ENCODE results near the gene LDLRAD4.

The LDLRAD4 gene

GRCh38 chr18:13309031-13309747, 90.6 kb downstream of the LDLRAD4 start:
- DNase-seq (ENCODE audit: low spot score) = no peak

GRCh38 chr18:13309748-13310670, 91.4 kb downstream of the LDLRAD4 start:
- DNase-seq (ENCODE audit: low spot score) = no peak

DNA sequence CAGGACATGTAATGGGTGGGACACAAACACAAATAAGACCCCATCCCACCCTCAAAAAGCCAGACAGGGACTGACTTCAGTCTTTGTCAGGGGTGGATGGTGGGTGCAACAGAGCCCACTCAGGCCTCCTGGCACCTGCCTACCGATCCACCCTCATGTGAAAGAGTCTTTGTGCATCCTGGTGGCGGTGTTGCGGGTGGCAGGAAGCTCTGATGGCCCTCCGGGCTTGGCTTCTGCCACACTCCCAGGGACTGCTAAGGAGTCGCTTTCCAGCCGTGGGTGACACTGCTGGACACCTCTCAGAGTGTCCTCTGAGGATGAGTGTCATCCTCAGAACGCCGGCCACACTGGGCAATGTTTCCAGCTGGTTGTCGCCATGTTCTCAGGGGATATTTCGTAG, 92.6 kb downstream of the LDLRAD4 start:
- DNase-seq (ENCODE audit: low spot score) = no peak

GRCh38 chr18:13312515-13312914, 94.0 kb downstream of the LDLRAD4 start:
- DNase-seq (ENCODE audit: low spot score) = no peak

- DNase-seq (ENCODE audit: low spot score) = no peak
These were observed 94.6 kb downstream of the LDLRAD4 start for GRCh38 chr18:13313006-13313686.

- DNase-seq (ENCODE audit: low spot score) = no peak
These were observed 96.4 kb downstream of the LDLRAD4 start for GRCh38 chr18:13315000-13315399.

DNA sequence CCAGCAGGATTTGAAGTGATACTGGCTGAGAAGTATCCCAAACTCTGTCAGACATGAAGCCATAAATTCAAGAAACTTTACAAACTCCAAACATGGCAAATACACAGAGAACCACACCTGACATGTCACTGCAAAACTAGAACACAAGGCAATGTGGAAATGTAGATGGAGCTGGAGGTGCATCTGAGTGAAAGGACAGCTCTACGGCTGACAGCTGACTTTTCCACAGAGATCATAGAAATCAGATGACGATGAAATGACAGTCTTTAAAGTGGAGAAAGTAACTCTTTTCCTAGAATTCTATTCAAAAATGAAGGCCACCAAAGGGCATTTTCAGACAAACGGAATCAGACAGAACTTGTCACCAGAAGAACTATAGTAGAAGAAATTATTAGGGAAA, 97.5 kb downstream of the LDLRAD4 start:
- DNase-seq (ENCODE audit: low spot score) = no peak

DNA sequence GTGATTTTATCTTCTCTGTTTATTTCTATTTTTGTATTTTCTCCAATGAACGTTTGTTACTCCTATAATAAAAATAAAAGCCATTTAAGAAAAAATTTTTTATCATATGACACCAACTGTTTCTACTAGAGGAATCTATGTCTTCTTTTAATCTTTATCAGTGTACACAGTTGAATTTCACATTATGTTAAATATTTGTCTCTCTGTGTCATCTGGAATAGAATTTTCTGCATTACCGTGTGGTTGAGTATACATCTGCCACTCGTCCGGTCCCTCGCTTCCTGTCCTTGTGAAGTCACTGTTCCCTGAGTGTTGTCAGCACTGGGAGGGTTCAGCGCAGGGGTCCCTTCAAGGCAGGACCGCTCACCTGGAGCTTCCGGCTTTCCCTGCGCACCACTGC, 99.2 kb downstream of the LDLRAD4 start:
- DNase-seq (ENCODE audit: low spot score) = no peak

GRCh38 chr18:13318731-13319501, 100.4 kb downstream of the LDLRAD4 start:
- DNase-seq (ENCODE audit: low spot score) = no peak

DNA sequence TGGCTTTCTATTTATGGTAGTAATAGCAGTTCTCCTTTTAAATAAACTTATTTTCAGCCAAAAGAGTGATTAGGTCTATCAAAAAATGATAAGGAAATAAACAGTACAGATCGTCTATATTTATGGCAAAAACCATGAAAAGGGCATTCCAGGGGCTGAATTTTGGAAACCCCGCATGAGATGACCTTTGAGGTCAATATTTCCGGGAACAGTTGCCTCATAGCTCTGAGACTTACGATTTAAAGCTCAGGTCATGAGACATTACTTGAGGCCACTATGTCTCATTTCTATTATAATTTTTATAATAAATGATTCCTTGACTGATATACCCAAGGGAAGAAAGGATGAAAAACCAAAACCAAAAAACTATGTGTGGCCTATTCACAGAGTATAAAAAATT, 101.1 kb downstream of the LDLRAD4 start:
- no peak for DNase-seq (ENCODE audit: low spot score)

- no peak for DNase-seq (ENCODE audit: low spot score)
These were observed 101.5 kb downstream of the LDLRAD4 start for GRCh38 chr18:13320096-13320495.

DNA sequence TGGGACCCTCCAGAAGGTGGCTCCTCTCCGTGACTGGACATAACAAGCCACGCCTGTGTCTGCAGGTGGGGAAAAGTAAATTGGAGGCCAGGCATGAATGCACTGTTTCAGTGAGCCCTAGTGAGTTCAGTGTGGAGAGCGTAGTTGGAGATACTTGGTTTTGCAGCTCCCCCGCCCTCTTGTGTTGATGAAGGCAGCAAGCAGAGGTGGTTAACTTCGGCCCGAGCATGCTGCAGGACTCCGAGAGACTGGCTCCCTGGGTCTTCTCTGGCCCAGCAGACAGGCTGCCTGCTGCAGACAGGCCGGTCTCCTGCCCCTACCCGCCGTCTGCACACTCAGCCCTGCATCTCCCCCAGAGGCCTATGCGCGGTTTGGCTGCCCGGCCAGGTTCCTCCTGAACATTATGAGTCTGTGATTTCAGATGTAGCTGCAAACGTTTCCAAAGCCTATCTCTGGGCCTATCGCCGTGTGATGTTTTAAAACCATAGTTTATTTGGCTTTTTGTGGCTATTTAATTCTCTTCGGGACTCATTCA, 102.4 kb downstream of the LDLRAD4 start:
- no peak for DNase-seq (ENCODE audit: low spot score)

DNA sequence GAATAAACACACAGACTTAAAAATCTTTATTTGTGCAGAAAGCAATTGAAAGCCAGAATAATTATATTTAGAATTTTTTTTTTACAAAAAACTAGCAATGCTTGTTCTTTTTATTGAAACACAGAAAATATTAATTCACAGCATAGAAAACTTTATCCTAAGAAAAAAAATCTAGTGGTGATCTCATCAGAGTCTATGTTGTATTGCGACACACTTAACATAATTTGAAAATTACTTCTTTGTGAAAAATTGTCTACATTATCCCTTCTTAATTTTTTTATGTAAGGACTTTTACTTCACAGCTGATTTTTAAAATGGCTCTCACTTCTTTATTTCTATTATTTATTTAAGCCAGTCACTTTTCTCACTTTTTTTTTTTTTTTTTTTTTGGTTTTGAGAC, 103.4 kb downstream of the LDLRAD4 start:
- DNase-seq (ENCODE audit: low spot score) = no peak

DNA sequence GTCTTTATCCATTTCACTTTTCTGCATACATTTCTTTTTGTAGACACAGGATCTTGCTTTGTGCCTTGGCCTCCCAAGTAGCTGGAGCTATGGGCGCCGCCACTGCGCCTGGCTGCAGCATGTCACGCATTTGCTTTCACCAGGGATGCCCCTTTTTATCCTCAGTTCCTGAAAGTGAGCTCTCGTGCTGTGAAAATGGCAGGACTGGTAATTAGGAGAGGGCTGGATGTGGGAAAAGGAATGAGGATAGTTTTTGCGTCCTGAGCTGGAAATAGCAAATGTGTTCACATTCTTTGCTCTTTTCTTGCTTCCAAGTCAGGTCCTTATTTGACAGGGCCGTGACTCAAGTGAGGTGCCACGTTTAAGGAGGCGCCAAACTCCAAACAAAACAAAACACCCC, 104.6 kb downstream of the LDLRAD4 start:
- DNase-seq (ENCODE audit: low spot score) = no peak

GRCh38 chr18:13324880-13325279, 106.3 kb downstream of the LDLRAD4 start:
- no peak for DNase-seq (ENCODE audit: low spot score)

DNA sequence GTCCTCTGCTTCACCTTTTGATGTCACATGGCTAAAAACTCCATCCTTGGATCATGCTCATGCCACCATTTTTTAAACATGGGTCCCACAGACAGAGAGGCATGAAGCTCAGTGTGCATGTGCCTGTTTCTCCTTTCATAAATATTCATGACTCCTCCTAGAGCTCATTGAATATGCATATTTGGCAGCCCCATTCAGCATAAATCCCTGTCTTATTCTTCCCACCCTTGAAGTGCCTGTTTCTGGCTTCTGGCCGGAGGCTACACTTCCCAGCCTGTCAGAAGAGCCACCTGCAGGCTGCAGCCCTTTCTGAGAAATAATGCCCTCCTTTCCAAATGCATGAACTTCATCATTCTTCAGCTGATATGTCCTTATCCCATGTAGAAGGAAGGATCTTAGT, 109.7 kb downstream of the LDLRAD4 start:
- DNase-seq (ENCODE audit: low spot score) = no peak

DNA sequence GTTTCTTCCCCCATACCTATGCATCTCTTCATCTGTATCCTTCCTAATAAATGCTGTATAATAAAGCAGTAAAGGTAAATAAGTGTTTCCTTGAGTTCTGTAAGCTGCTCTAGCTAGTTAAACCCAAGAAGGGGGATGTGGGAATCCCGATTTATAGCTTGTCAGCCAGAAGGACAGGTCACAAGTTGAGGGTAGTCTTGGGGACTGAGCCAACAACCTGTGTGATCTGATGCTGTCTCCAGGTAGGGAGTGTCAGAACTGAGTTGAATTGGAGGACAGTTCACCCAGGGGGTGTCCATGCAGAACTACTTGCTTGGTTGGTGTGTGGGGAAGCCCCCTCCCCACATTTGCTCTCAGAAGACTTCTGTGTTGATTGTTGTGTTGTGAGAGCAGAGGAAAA, 112.4 kb downstream of the LDLRAD4 start:
- no peak for DNase-seq (ENCODE audit: low spot score)

- DNase-seq (ENCODE audit: low spot score) = no peak
These were observed 113.3 kb downstream of the LDLRAD4 start for GRCh38 chr18:13331846-13332245.

DNA sequence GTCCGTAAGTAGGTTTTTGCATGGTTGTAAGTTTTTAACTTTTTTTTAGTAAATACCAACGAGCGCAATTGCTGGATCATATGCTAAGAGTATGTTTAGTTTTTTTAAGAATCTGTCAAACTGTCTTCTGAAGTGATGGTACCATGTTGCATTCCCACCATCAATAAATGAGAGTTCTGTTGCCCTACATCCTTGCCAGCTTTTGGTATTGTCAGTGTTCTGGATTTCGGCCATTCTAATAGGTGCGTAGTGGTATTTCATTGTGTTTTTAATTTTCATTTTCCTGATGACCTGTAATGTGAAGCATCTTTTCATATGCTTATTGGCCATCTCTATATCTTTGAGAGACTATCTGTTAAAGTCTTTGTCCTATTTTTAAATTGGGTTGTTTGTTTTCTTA, 114.3 kb downstream of the LDLRAD4 start:
- no peak for DNase-seq (ENCODE audit: low spot score)

GRCh38 chr18:13335903-13336302, 117.3 kb downstream of the LDLRAD4 start:
- DNase-seq (ENCODE audit: low spot score) = no peak

- DNase-seq (ENCODE audit: low spot score) = no peak
These were observed 118.3 kb downstream of the LDLRAD4 start for GRCh38 chr18:13336841-13337240.

DNA sequence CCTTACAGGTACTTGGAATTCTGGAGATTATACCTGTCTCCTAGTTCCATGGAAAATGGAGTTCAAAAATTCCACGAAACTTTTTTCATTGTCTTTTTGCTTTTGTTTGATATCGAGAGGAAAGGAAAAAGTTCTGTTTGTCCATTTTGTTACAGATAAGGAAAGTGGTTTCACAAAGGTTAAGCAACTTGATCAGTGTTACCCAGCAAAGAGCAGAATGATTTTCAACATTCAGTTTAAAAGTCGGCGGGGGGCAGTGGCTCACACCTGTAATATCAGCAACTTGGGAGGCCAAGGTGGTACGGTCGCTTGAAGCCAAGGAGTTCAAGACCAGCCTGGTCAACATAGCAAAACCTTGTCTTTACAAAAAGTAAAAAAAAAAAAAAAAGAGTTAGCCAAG, 118.8 kb downstream of the LDLRAD4 start:
- DNase-seq (ENCODE audit: low spot score) = no peak
